DOHH2 (cell line): Measurements from ENCODE around the gene MMAB.

Experiments
- H3F3A ChIP-seq: fragments of 200-600 bp; sonication (generic), shearing (Covaris generic); 2 replicates; pipeline ENCODE4 v1.6.0; 2016; ENCODE audit warnings: antibody characterized with exemption, mild to moderate bottlenecking; ENCODE audit not compliant: control insufficient read depth, insufficient read depth
- H3K27ac ChIP-seq: fragments of 200-600 bp; sonication (generic); 2 replicates; pipeline ENCODE4 v1.5.1; 2014; ENCODE audit warnings: low read depth, mild to moderate bottlenecking, low read length, moderate library complexity
- H3K27me3 ChIP-seq: fragments of 200-600 bp; sonication (generic); 2 replicates; pipeline ENCODE4 v1.6.1; 2014; ENCODE audit warnings: mild to moderate bottlenecking, low read length, mixed read lengths; ENCODE audit not compliant: control insufficient read depth
- H3K36me3 ChIP-seq: fragments of 200-600 bp; sonication (generic); 2 replicates; pipeline ENCODE4 v1.6.1; 2014; ENCODE audit warnings: mild to moderate bottlenecking, low read length, moderate library complexity, mixed read lengths; ENCODE audit not compliant: control insufficient read depth
- H3K4me1 ChIP-seq: fragments of 200-600 bp; sonication (generic); 2 replicates; pipeline ENCODE4 v1.6.1; 2014; ENCODE audit warnings: mild to moderate bottlenecking, low read length, mixed read lengths; ENCODE audit not compliant: control insufficient read depth
- H3K4me2 ChIP-seq: fragments of 200-600 bp; sonication (generic); 2 replicates; pipeline ENCODE4 v1.6.0; 2014; ENCODE audit warnings: mild to moderate bottlenecking, low read length, moderate library complexity
- H3K4me3 ChIP-seq: fragments of 200-600 bp; sonication (generic); 2 replicates; pipeline ENCODE4 v1.5.1; 2014; ENCODE audit warnings: mild to moderate bottlenecking, low read length, mixed read lengths
- H3K79me2 ChIP-seq: fragments of 200-600 bp; sonication (generic); 2 replicates; pipeline ENCODE4 v1.6.1; 2014; ENCODE audit warnings: mild to moderate bottlenecking, low read length, mixed read lengths; ENCODE audit not compliant: control insufficient read depth
- H3K9me2 ChIP-seq: fragments of 200-600 bp; sonication (generic); replicated peaks from 2 replicates; pipeline ENCODE4 v1.6.1; 2014; ENCODE audit warnings: mild to moderate bottlenecking, low read length, mixed read lengths; ENCODE audit not compliant: control insufficient read depth
- H3K9me3 ChIP-seq: fragments of 200-600 bp; sonication (generic); 2 replicates; pipeline ENCODE4 v1.6.1; 2014; ENCODE audit warnings: antibody characterized with exemption, low read length, mixed read lengths; ENCODE audit not compliant: control insufficient read depth, insufficient read depth
- H4K20me1 ChIP-seq: fragments of 200-600 bp; sonication (generic); 2 replicates; pipeline ENCODE4 v1.6.0; 2014; ENCODE audit warnings: low read depth, mild to moderate bottlenecking, antibody characterized with exemption, low read length, moderate library complexity; ENCODE audit not compliant: control insufficient read depth, insufficient read depth
- CTCF ChIP-seq: fragments of 200-600 bp; sonication (generic); IDR thresholded peaks from one replicate; pipeline ENCODE4 v1.5.1; 2014; ENCODE audit warnings: antibody characterized with exemption, mild to moderate bottlenecking, low read depth, low read length; ENCODE audit not compliant: poor library complexity, severe bottlenecking
- EZH2phosphoT487 ChIP-seq: fragments of 200-600 bp; sonication (generic); IDR thresholded peaks from 2 replicates; pipeline ENCODE4 v1.6.1; 2017; ENCODE audit warnings: borderline replicate concordance, mild to moderate bottlenecking, antibody characterized with exemption, low read length, moderate library complexity, mixed read lengths

Gene MMAB

GRCh38 chr12:109563291-109564284 is 9.7 kb downstream of the MMAB start:
- H4K20me1 ChIP-seq: no peaks in the 10 kb centered on the region
- no peaks in the 10 kb centered on the region for H3F3A ChIP-seq
- H3K36me3 ChIP-seq: peaks cover 71% of the 10 kb centered on the region
- H3K79me2 ChIP-seq: no peaks in the 10 kb centered on the region
- H3K4me3 ChIP-seq: no peak overlapping the region
- H3K4me1 ChIP-seq: no peaks in the 10 kb centered on the region
- no peaks in the 10 kb centered on the region for H3K9me2 ChIP-seq
- peaks cover 7% of the 10 kb centered on the region; the same call in 1 of the 2 replicates for H3K9me3 ChIP-seq
- no peak overlapping the region for H3K27ac ChIP-seq
- H3K4me2 ChIP-seq: no peak overlapping the region
- no peaks in the 10 kb centered on the region for H3K27me3 ChIP-seq
- TF ChIP-seq CTCF: no peak
- no peak for TF ChIP-seq EZH2phosphoT487

GRCh38 chr12:109562871-109563270 is 10.4 kb downstream of the MMAB start:
- H3K9me2 ChIP-seq: no peaks in the 10 kb centered on the region
- H4K20me1 ChIP-seq: no peaks in the 10 kb centered on the region
- H3K27ac ChIP-seq: no peak overlapping the region
- H3K4me2 ChIP-seq: no peak overlapping the region
- no peaks in the 10 kb centered on the region for H3K4me1 ChIP-seq
- H3K9me3 ChIP-seq: peaks cover 7% of the 10 kb centered on the region; the same call in 1 of the 2 replicates
- H3K4me3 ChIP-seq: no peak overlapping the region
- H3K36me3 ChIP-seq: peaks cover 64% of the 10 kb centered on the region
- H3K79me2 ChIP-seq: no peaks in the 10 kb centered on the region
- no peak for TF ChIP-seq EZH2phosphoT487
- no peak for TF ChIP-seq CTCF
- no peaks in the 10 kb centered on the region for H3K27me3 ChIP-seq
- H3F3A ChIP-seq: no peaks in the 10 kb centered on the region

GRCh38 chr12:109561711-109562030 is 11.6 kb downstream of the MMAB start:
- Histone ChIP-seq H3K9me3 (peaks cover 7% of the 10 kb centered on the region; the same call in 1 of the 2 replicates), H3K27ac (no peak overlapping the region), H3K4me2 (no peak overlapping the region), H3K9me2 (no peaks in the 10 kb centered on the region), H3F3A (no peaks in the 10 kb centered on the region), H3K27me3 (no peaks in the 10 kb centered on the region), H3K79me2 (no peaks in the 10 kb centered on the region), H3K36me3 (peaks cover 55% of the 10 kb centered on the region), H3K4me3 (no peak overlapping the region), H3K4me1 (no peaks in the 10 kb centered on the region), H4K20me1 (no peaks in the 10 kb centered on the region)
- TF ChIP-seq EZH2phosphoT487 (no peak), CTCF (no peak)
